A549 treated with AZD2906 at 1 μM for 4 hours (cell line): ENCODE measurements around the gene CCNL1. TPM values are rescaled to one million over a fixed set of nuclear protein-coding genes. Genes with fewer than 3 reads are reported as not detected.

ENCODE experiments used
- total RNA-seq: library from RNA; stranded (reverse); fragments of 200-300 nt; extraction: Qiagen RNA extraction; gene quantifications from 5 replicates; pipeline ENCODE4 v1.2.3, GENCODE V29; 2022

CCNL1 gene
- total RNA-seq, result 37.1 to 39.7 TPM (median 38.0 TPM) in 5 replicates

GRCh38 chr3:157159762-157160657 lies at the start of gene CCNL1:
Gene CCNL1 (minus strand): TSS chr3:157160147. CDS start chr3:157160094, 53 bp downstream.

